Stimulated activated CD8-positive, alpha-beta memory T cell treated with anti-CD3 and anti-CD28 coated beads, Interleukin-4, amount 100 ng/mL, for 24 hours (primary cell): ENCODE measurements around the gene DHX9.

Experiments
- DNase-seq: peaks from one replicate; pipeline ENCODE4 v3.0.0-alpha.2; 2020; ENCODE audit warnings: low read depth

DHX9 gene

DNA sequence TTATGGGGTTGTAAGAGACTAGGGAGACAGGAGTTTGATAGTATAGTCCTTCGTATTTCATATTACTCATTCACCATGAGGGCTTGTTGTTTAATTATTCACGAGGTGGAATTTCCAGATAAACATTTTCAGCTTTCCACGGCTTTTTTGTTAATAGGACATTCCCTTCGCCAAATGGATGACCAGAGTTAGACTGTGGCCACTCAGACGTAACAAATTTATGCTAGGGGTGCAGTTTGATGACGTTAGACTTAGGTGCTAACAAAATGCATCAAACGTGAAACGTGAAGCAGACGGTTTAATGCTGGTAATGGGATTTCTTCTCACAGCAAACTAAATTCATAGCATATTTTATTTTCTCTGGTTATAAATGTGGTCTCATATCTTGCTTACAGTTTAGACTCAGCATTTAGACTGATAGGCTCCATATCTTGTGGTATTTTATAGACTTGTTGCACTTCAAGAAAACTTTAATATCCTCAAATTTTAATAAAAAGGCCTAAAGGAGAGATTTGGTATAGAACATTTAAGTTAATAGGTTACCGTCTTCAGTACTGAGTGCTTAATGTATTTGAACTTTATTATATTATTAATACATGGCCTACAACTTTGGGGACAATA is 2.3 kb downstream of the DHX9 start:
- no peak for DNase-seq

GRCh38 chr1:182842265-182842664 is 3.1 kb downstream of the DHX9 start:
- DNase-seq, result no peak

GRCh38 chr1:182845379-182845778 is 6.2 kb downstream of the DHX9 start:
- no peak for DNase-seq

DNA sequence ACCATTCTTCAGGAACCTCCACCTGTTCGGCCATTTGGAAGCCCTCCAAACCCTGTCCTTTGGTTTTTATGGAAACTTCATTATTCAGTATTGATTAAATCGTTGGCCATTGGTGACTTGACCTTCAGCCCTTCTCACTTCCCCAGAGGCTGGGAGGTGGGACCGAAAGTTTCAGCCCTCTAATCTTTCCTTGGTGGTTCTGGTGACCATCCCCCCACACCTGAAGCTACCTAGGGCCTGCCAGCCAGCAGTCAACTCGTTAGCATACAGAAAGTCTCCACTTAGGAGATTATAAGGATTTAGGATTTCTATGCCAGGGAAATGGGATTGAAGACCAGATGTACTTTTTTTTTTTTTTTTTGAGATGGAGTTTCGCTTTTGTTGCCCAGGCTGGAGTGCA is 6.7 kb downstream of the DHX9 start:
- DNase-seq, result no peak

DNA sequence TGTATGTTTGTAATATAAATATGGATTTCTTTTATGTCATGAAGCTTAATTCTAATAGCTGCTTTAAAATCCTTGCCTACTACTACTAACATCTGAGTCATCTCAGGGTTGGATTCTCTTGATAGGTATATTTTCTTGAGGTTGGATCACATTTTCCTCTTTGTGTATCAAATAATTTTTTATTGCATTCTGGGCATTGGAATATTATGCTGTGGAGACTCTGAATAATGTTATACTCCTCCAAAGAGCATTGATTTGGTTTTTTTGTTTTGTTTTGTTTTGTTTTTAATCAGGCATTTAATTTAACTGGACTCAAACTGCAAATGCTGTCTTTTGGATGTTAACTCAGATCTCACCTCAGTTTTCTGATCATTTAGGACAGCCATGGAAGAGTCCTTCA is 8.0 kb downstream of the DHX9 start:
- no peak for DNase-seq

DNA sequence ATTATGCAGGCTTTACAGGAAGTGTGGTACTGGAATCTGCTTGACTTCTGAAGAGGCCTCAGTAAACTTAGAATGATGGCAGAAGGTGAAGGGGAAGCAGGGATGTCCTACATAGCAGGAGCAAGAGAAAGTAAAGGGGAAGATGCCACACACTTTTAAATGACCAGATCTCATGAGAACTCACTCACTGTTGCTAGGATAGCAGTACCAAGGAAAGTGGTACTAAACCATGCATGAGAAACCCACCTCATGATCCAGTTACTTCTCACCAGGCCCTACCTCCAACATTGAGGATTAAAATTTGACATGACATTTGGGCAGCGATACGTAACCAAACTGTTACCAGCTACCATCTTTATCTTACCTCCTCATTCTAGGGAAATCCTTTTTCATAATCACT is 9.6 kb downstream of the DHX9 start:
- DNase-seq, result no peak

DNA sequence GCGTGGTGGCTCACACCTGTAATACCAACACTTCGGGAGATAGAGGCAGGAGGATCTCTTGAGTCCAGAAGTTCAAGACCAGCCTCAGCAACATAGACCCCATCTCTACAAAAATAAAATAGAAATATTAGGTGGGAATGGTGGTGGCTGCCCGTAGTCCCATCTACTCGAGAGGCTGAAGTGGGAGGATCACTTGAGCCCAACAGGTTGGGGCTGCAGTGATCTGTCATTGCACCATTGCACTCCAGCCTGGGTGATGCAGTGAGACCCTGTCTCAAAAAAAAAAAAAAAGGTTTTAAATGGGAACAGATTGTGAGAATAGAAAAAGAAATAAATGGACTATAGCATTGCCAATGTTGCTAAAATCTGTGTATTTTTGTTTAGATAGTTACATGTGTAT is 11.2 kb downstream of the DHX9 start:
- no peak for DNase-seq

GRCh38 chr1:182851825-182852224 is 12.7 kb downstream of the DHX9 start:
- no peak for DNase-seq

DNA sequence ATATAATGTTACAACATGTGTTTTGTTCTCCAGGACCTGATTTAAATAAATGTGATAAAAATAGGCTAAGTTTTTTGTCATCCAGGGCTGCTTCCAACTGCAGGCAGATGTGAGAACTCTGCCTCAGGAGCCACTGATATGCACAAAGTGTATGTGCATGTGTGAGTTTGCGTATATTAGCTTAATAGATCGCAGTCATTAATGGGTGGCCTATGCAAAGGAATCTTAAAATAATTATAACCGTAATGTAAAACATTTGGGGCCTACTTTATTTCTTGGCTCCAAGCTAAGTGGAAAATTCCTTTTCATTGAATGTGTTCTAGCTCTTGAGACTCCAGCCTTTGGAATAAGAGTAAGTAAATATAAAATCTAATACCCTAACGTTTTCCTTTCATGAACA is 16.8 kb downstream of the DHX9 start:
- no peak for DNase-seq

- DNase-seq, result no peak
Measured at GRCh38 chr1:182857212-182857611, 18.1 kb downstream of the DHX9 start.

GRCh38 chr1:182860658-182861057 is 21.5 kb downstream of the DHX9 start:
- DNase-seq, result no peak

DNA sequence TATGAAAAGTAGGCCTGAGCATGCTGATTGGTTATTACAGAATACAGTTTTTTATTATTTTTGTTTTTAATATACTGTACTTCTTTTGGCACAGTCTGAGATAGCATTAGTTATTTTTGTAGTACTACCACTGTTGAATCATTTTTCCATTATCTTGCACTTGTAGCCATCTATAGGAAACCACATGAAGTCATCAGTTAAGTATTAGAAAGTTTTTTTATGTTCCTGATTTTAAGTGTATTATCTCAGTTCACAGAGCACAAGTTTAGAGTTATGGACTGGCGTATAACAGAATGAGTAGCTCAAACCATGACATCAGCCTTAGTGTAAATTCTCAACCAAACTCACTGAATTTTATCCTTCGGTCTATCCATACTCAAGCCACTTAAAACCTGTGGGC is 22.8 kb downstream of the DHX9 start:
- DNase-seq, result no peak

DNA sequence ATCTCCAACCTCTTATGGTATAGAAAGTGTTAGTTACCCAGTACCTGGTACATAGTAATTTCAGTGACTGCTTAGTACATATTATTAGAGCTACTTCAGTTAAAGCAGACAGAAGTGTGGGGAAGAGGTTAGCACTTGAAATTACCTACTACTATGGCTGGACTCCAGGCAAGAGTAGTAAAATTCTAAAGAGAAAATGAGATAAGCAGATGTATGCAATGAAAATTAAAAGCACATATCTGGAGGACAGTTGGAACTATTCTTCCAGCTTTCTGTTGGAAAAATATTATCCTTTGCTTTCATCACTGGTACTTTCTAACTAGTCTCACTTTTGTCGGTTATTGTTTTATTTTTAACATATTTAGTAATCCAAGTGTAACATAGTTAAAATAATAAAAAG is 23.7 kb downstream of the DHX9 start:
- no peak for DNase-seq

- no peak for DNase-seq
Measured at GRCh38 chr1:182863940-182864339, 24.8 kb downstream of the DHX9 start.

DNA sequence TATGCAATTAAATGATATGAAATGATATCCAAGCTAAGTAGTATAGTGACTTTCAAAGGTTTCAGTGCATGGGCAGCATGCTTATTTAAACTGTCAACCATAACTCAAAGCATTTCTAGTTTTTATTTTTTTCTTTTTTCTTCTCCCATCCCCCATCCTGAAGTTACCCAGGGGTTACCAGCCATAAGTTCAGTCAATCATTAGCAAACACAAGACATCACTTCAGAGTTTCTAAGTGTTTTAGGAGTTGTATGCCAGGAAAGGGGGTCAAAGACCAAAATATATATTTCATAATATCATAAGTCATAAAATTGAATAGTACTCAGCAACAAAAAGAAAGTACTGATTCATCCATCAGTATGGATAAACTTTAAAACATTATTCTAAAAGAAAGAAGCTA is 28.7 kb downstream of the DHX9 start:
- no peak for DNase-seq

GRCh38 chr1:182869241-182869666 is 30.1 kb downstream of the DHX9 start:
- no peak for DNase-seq

GRCh38 chr1:182872881-182873280 is 33.7 kb downstream of the DHX9 start:
- no peak for DNase-seq

- DNase-seq, result no peak
Measured at GRCh38 chr1:182875889-182876288, 36.7 kb downstream of the DHX9 start.

- no peak for DNase-seq
Measured at GRCh38 chr1:182877331-182877730, 38.2 kb downstream of the DHX9 start.

DNA sequence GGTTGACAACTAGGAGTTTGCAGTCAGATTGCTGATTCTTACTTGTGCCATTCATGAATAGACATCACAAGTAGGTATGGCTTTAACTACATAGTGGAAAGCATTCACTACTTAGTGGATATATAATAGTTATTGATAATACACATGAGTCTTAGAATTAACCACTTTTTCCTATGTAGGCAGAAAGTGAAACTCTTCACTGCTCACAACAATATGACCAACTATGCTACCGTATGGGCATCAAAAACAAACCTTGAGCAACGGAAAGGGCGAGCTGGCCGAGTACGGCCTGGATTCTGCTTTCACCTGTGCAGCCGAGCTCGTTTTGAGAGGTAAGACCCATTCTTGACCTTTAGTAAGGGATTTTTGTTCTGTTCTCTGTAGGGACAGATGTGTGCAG is 38.7 kb downstream of the DHX9 start:
- no peak for DNase-seq

DNA sequence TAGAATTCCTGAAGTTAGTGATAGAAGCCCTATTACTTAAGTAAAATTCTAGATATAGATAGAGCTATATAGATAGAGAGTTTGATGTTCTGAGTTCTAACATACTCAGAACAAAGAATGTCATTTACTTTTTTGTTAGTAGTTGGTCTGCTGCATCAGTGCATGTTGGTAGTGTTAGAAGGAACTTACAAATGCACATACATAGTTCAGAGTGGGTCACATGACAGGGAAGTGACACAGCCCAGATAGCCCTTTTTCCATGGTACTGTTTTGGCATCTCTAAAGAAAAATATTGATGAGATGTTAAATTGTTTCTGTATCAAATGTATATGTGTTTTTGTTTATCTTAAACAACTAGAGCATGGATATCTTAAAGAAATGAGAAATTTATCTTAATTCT is 45.7 kb downstream of the DHX9 start:
- DNase-seq, result no peak

DNA sequence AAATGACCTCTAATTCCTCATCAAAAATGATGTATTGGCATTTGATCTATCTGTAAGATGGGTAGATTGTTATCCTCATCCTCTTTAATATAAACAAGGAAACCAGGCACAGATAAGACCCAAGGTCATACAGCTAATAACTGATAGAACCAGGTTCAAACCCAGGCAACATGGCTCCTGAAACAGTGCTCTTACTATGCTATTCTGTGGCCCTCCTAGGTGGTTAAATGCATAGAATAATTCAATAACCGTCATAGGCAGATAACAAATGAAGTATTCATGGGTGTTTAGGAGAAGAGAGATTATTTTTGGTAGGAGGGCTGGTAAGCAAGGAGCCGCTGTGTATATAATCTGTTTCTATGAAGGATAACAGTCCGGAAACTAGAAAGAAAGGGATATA is 46.4 kb downstream of the DHX9 start:
- DNase-seq, result no peak

GRCh38 chr1:182886985-182887384 is 47.8 kb downstream of the DHX9 start:
- DNase-seq, result no peak

DNA sequence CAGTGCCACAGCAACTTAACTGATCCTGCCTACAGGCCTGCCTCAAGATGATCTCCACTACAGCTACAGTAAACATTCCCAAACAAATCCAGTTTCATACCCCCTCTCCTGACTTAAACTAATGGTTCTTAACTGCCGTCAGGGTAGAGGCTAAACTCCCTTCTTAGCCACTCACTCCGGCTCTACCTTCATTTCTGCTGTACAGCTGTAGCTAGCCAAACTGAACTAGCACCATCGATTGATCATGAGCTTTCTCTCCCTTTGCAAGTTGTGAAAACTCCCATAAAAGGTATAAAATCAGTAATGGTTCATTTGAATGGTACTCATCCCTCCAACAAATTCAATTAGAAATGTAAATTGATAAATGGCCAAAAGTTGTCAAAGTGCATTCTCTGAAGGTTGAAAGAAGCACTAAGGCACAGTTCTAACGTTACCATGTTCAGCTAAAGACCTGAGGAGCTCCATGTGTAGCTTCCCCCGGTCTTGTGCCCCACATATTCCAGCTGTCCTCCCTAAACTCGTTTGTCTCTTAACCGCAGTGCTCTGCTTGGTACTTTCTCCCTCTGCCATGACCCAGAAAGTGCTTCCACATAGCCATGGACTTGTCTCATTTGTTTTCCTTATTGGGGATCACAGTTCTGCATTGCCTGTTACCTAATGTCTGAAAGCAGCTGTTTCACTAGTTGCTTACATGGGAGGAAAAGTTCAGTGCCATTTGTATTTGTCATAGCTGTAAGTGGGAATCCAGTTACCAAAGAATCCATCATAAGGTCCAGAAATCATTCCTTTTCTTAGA is 49.8 kb downstream of the DHX9 start:
- DNase-seq, result no peak
